Activated T-helper 1 cell treated with anti-CD3 and anti-CD28 coated beads, Interleukin-12 subunit alpha, Interleukin-12 subunit beta, Interleukin-2, Interleukin-4 antibody, amounts not matched to agents 30 ng/mL and 10 ng/mL and 1 ng/mL, durations not matched to agents 14 hours and 24 hours and 36 hours (primary cell): ENCODE measurements around the gene AGAP1. TPM values are rescaled to one million over a fixed set of nuclear protein-coding genes. Genes with fewer than 3 reads are reported as not detected.

Experiments used
- DNase-seq: peaks from one replicate; pipeline ENCODE4 v3.0.0; 2021; ENCODE audit warnings: low spot score
- H3K27ac Mint-ChIP-seq: one replicate; pipeline ENCODE4 v1.8.0; 2021; ENCODE audit warnings: mild to moderate bottlenecking, mixed read lengths
- H3K27me3 Mint-ChIP-seq: one replicate; pipeline ENCODE4 v1.8.0; 2022; ENCODE audit warnings: mild to moderate bottlenecking, moderate library complexity, mixed read lengths; ENCODE audit not compliant: insufficient read depth
- H3K36me3 Mint-ChIP-seq: one replicate; pipeline ENCODE4 v1.8.0; 2021; ENCODE audit warnings: low read depth, mixed read lengths
- H3K4me1 Mint-ChIP-seq: one replicate; pipeline ENCODE4 v1.8.0; 2021; ENCODE audit warnings: low read depth, mixed read lengths
- H3K4me3 Mint-ChIP-seq: one replicate; pipeline ENCODE4 v1.8.0; 2021; ENCODE audit warnings: mild to moderate bottlenecking, moderate library complexity, mixed read lengths
- H3K9me3 Mint-ChIP-seq: one replicate; pipeline ENCODE4 v1.8.0; 2021; ENCODE audit warnings: mixed read lengths
- intact Hi-C: fragments of 100-400 bp; cut with micrococcal nuclease; formaldehyde crosslinking; loops from one replicate; pipeline ENCODE4 v1.15.1; 2024
- total RNA-seq: library from RNA; stranded (reverse); gene quantifications from 2 replicates; pipeline ENCODE4 v1.2.3, GENCODE V29; 2022

Gene AGAP1
- total RNA-seq, 1 donor from 2014 or later = 2.0 TPM

GRCh38 chr2:235958931-235959410 is 465.1 kb downstream of the AGAP1 start:
- Mint-ChIP-seq H3K4me3 (no peak overlapping the region), H3K36me3 (no peaks in the 10 kb centered on the region)

GRCh38 chr2:235960011-235960715 is 466.3 kb downstream of the AGAP1 start:
- no peaks in the 10 kb centered on the region for H3K9me3 Mint-ChIP-seq
- no peaks in the 10 kb centered on the region for H3K36me3 Mint-ChIP-seq
- peaks cover 2% of the 10 kb centered on the region for H3K27me3 Mint-ChIP-seq
- no peaks in the 10 kb centered on the region for H3K4me1 Mint-ChIP-seq
- intact Hi-C loops = no loop called here
- no peak overlapping the region for H3K4me3 Mint-ChIP-seq
- no peak overlapping the region for H3K27ac Mint-ChIP-seq
- DNase-seq = no peak

More at GRCh38 chr2:235958931-235959410, 465.1 kb downstream of the AGAP1 start:
- peaks cover 2% of the 10 kb centered on the region for H3K27me3 Mint-ChIP-seq
- H3K27ac Mint-ChIP-seq = no peak overlapping the region
- intact Hi-C loops = no loop called here
- H3K4me1 Mint-ChIP-seq = no peaks in the 10 kb centered on the region
- no peak for DNase-seq
- no peaks in the 10 kb centered on the region for H3K9me3 Mint-ChIP-seq

DNA sequence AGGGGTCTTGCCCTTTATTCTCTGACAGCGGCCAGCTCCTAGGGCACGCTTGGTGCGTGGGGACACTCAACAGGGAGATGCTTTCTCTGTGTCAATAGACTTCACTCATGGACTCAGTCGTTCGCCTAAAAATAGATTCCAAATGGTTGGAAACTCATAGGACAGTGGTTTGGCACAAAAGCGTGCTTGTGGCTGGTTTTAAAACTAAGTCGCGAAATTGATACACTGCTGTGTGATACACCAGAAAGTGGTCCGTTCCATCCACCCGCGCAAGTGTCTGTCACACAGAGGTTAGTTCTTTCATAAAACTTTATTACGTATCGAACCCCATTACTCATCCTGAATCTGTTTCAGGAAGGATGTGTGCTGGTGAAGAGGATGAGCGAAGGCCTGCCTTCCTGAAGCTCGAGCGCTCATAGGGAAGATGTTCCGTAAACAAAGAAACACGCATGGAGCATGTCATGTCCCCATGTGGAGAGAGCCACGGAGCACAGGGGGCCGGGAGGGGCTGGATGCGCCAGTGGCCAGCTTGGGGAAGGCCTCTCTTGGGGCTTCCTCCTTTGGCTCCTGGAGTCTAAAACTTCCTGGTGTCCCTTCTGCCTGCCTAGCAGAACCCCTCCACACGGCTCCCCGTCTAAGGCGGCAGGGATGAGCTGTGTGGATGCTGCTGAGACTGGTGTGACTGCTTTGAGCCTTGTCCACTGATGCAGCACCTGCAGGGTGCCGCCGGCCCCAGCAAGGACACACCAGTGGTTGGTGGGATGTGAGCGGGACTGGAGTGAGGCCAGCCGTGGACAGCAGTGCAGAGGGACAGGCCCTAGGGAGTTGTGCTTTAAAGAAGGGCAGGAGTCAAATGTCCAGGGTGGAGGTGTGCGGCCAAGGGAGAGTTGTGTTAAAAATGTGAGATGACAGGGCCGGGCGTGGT is 467.1 kb downstream of the AGAP1 start:
- DNase-seq = no peak
- no peaks in the 10 kb centered on the region for H3K36me3 Mint-ChIP-seq
- H3K27me3 Mint-ChIP-seq = peaks cover 2% of the 10 kb centered on the region
- intact Hi-C loops = no loop called here
- no peak overlapping the region for H3K27ac Mint-ChIP-seq
- no peaks in the 10 kb centered on the region for H3K4me1 Mint-ChIP-seq
- H3K4me3 Mint-ChIP-seq = no peak overlapping the region
- H3K9me3 Mint-ChIP-seq = no peaks in the 10 kb centered on the region

- no peaks in the 10 kb centered on the region for H3K27me3 Mint-ChIP-seq
- H3K4me1 Mint-ChIP-seq = no peaks in the 10 kb centered on the region
- intact Hi-C loops = no loop called here
- no peaks in the 10 kb centered on the region for H3K36me3 Mint-ChIP-seq
- H3K4me3 Mint-ChIP-seq = no peak overlapping the region
- no peak overlapping the region for H3K27ac Mint-ChIP-seq
- no peak for DNase-seq
- no peaks in the 10 kb centered on the region for H3K9me3 Mint-ChIP-seq
These were observed 467.9 kb downstream of the AGAP1 start for GRCh38 chr2:235961711-235962110.

DNA sequence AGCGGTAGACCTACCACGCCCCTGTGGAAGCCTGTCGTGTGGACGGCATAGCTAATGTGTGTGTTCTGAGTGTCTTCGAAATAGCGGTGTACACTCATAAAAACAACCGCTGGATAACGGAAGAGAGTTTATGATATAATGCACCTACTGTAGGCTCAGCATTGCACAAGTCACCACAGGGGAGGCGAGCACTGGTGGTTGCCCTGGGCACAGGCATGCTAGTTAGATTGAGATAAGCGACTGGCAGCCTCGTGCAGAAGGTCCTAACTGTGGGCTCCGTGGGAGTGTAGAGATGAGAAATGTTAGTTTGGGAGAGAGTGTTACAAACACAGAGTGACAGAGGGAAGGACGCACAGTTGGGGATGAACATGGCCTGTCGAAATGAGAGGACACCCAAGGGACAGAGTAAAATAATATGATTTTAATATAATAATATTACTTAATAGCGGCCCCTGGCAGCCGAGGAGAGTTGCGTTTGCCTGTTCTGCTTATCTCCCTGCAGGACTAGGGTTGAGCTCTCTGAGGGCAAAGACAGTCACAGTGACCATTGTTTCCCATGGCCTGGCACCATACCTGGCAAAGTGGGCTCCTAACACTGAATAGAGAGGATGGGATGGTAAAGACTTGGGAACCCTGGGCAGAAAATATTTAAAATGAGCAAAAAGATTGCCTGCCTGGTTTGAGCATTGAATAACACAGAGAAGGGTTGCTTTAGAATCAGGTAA is 470.2 kb downstream of the AGAP1 start:
- H3K4me3 Mint-ChIP-seq = no peak overlapping the region
- H3K27me3 Mint-ChIP-seq = no peaks in the 10 kb centered on the region
- intact Hi-C loops = no loop called here
- H3K36me3 Mint-ChIP-seq = no peaks in the 10 kb centered on the region
- H3K27ac Mint-ChIP-seq = no peak overlapping the region
- H3K4me1 Mint-ChIP-seq = no peaks in the 10 kb centered on the region
- no peaks in the 10 kb centered on the region for H3K9me3 Mint-ChIP-seq
- DNase-seq = no peak

- Mint-ChIP-seq H3K27ac (no peak overlapping the region), H3K4me1 (no peaks in the 10 kb centered on the region), H3K9me3 (no peaks in the 10 kb centered on the region), H3K27me3 (no peaks in the 10 kb centered on the region), H3K36me3 (no peaks in the 10 kb centered on the region), H3K4me3 (no peak overlapping the region)
- intact Hi-C loops = no loop called here
- no peak for DNase-seq
These were observed 471.0 kb downstream of the AGAP1 start for GRCh38 chr2:235964787-235965390.

DNA sequence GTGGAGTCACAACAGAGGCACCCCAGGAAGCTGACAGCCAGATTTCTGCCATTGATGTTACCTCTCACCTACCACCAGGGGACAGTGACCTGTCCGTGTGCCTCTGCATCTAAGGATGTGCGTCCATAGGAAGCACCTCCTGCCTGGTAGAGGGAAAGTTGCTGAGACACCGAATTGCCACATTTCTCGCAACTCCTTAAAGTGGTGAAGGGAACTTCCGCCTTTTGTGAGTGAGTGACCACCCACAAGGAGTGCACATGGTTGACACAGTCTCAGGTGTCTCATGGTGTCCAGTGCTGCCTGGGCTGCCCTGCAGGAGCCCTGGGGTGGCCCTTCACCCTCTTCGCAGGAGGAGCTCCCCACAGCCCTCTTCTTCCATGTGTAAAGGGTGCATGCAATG is 472.6 kb downstream of the AGAP1 start:
- intact Hi-C loops = no loop called here
- DNase-seq = no peak
- Mint-ChIP-seq H3K36me3 (no peaks in the 10 kb centered on the region), H3K4me3 (no peak overlapping the region), H3K27ac (no peak overlapping the region), H3K4me1 (no peaks in the 10 kb centered on the region), H3K27me3 (no peaks in the 10 kb centered on the region), H3K9me3 (no peaks in the 10 kb centered on the region)

- no peak overlapping the region for H3K27ac Mint-ChIP-seq
- DNase-seq = no peak
- H3K4me3 Mint-ChIP-seq = no peak overlapping the region
- intact Hi-C loops = no loop called here
- H3K4me1 Mint-ChIP-seq = no peaks in the 10 kb centered on the region
- H3K9me3 Mint-ChIP-seq = no peaks in the 10 kb centered on the region
- no peaks in the 10 kb centered on the region for H3K36me3 Mint-ChIP-seq
- no peaks in the 10 kb centered on the region for H3K27me3 Mint-ChIP-seq
These were observed 473.3 kb downstream of the AGAP1 start for GRCh38 chr2:235966932-235967757.

GRCh38 chr2:235968155-235968554 is 474.3 kb downstream of the AGAP1 start:
- intact Hi-C loops = no loop called here
- H3K9me3 Mint-ChIP-seq = no peaks in the 10 kb centered on the region
- H3K27me3 Mint-ChIP-seq = no peaks in the 10 kb centered on the region
- DNase-seq = no peak
- no peak overlapping the region for H3K27ac Mint-ChIP-seq
- no peaks in the 10 kb centered on the region for H3K36me3 Mint-ChIP-seq
- H3K4me3 Mint-ChIP-seq = no peak overlapping the region
- no peaks in the 10 kb centered on the region for H3K4me1 Mint-ChIP-seq

- Mint-ChIP-seq H3K4me1 (no peaks in the 10 kb centered on the region), H3K27me3 (no peaks in the 10 kb centered on the region), H3K27ac (no peak overlapping the region), H3K9me3 (no peaks in the 10 kb centered on the region), H3K4me3 (no peak overlapping the region), H3K36me3 (no peaks in the 10 kb centered on the region)
- intact Hi-C loops = no loop called here
- DNase-seq = no peak
These were observed 474.9 kb downstream of the AGAP1 start for GRCh38 chr2:235968616-235969324.

- Mint-ChIP-seq H3K27me3 (no peaks in the 10 kb centered on the region), H3K9me3 (no peaks in the 10 kb centered on the region), H3K4me1 (no peaks in the 10 kb centered on the region), H3K36me3 (no peaks in the 10 kb centered on the region), H3K4me3 (no peak overlapping the region), H3K27ac (no peak overlapping the region)
- intact Hi-C loops = no loop called here
- no peak for DNase-seq
These were observed 476.6 kb downstream of the AGAP1 start for GRCh38 chr2:235970204-235971040.
